Hepatocyte (in vitro differentiated cells): ENCODE measurements around the gene DUOXA2. TPM values are rescaled to one million over a fixed set of nuclear protein-coding genes. Genes with fewer than 3 reads are reported as not detected.

Source experiments
- DNase-seq: peaks from one replicate; pipeline ENCODE4 v3.0.0-alpha.2; 2016; ENCODE audit warnings: low spot score
- H2AFZ ChIP-seq: fragments of 200-600 bp; sonication (generic); 2 replicates; pipeline ENCODE4 v1.6.0; 2016; ENCODE audit warnings: antibody characterized with exemption, mild to moderate bottlenecking
- H3K27ac ChIP-seq: fragments of 200-600 bp; sonication (generic); 2 replicates; pipeline ENCODE4 v1.5.1; 2016; ENCODE audit warnings: mild to moderate bottlenecking
- H3K27me3 ChIP-seq: fragments of 200-600 bp; sonication (generic); 2 replicates; pipeline ENCODE4 v1.6.1; 2016
- H3K36me3 ChIP-seq: fragments of 200-600 bp; sonication (generic); replicated peaks from 2 replicates; pipeline ENCODE4 v1.5.1; 2016; ENCODE audit warnings: low read depth; ENCODE audit not compliant: insufficient read depth
- H3K4me1 ChIP-seq: fragments of 200-600 bp; sonication (generic); 2 replicates; pipeline ENCODE4 v1.5.1; 2016; ENCODE audit warnings: mild to moderate bottlenecking, moderate library complexity; ENCODE audit not compliant: insufficient read depth
- H3K4me2 ChIP-seq: fragments of 200-600 bp; sonication (generic); 2 replicates; pipeline ENCODE4 v1.6.0; 2016
- H3K4me3 ChIP-seq: fragments of 200-600 bp; sonication (generic); 2 replicates; pipeline ENCODE4 v1.5.1; 2016; ENCODE audit warnings: mild to moderate bottlenecking
- H3K79me2 ChIP-seq: fragments of 200-600 bp; sonication (generic); 2 replicates; pipeline ENCODE4 v1.6.0; 2017; ENCODE audit warnings: mild to moderate bottlenecking
- H3K9me2 ChIP-seq: fragments of 200-600 bp; sonication (generic); replicated peaks from 2 replicates; pipeline ENCODE4 v1.6.0; 2017; ENCODE audit warnings: mild to moderate bottlenecking; ENCODE audit not compliant: insufficient read depth
- H3K9me3 ChIP-seq: fragments of 200-600 bp; sonication (generic); 2 replicates; pipeline ENCODE4 v1.5.1; 2016; ENCODE audit warnings: low read depth, mild to moderate bottlenecking
- H4K20me1 ChIP-seq: fragments of 200-600 bp; sonication (generic); 2 replicates; pipeline ENCODE4 v1.6.0; 2016; ENCODE audit warnings: mild to moderate bottlenecking; ENCODE audit not compliant: insufficient read depth, poor library complexity, severe bottlenecking
- EZH2 ChIP-seq: fragments of 200-600 bp; sonication (generic); IDR thresholded peaks from 2 replicates; pipeline ENCODE4 v1.6.1; 2016; ENCODE audit warnings: antibody characterized with exemption, mild to moderate bottlenecking, borderline replicate concordance
- EZH2phosphoT487 ChIP-seq: fragments of 200-600 bp; sonication (generic); IDR thresholded peaks from one replicate; pipeline ENCODE4 v1.6.1; 2018; ENCODE audit warnings: antibody characterized with exemption, mild to moderate bottlenecking, low read depth, moderate library complexity; ENCODE audit not compliant: unreplicated experiment, severe bottlenecking
- WGBS: methylation state at CpG from one replicate; pipeline ENCODE4 v1.1.6; 2016; ENCODE audit warnings: low lambda C conversion rate; ENCODE audit errors: missing lambda C conversion rate; 5-methylcytosine and 5-hydroxymethylcytosine counted together
- polyA plus RNA-seq: library from polyadenylated mRNA; unstranded; fragments of >200 nt; fragmentation: Nextera tagmentation; extraction: Ambion mirVana; gene quantifications from 2 replicates; pipeline ENCODE4 v1.2.1, GENCODE V29; 2016
- total RNA-seq: library from RNA; depleted of rRNA; stranded (reverse); fragments of >200 nt; gene quantifications from 2 replicates; pipeline ENCODE4 v1.2.3, GENCODE V29; 2014
- TF ChIP-seq, protein P1 (sequence below): fragments of 200-600 bp; sonication (generic); IDR thresholded peaks from 2 replicates; pipeline ENCODE4 v1.5.1; 2016; ENCODE audit warnings: antibody characterized with exemption, mild to moderate bottlenecking; ENCODE audit not compliant: poor library complexity

The DUOXA2 gene
- total and polyA plus RNA-seq, 2 experiments from 2014 or later, result 13.8 to 35.8 TPM

DNA sequence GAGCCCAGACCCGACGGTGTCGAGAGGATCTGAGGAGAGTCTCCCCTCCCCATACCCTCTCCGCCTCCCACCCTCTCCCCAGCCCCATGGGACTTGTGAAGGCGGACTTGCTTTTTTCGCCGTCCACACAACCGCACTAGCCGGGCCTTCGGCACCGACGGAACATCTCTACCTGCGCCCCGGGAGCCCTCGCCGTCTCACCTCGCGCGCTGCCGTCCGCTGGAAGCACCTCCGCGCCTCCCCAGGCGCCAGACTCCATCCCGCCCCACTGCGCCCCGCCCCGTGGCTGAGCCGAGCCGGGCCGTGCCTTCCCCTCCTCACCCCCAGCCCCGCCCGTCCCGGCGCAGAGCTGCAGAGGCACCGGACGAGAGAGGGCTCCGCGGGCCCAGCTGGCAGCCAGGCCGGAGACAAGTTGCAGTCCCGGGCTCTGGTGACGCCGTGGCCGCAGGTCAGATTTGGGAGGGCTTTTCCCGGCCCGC is 15.6 kb downstream of the DUOXA2 start, which contains the start of the genes DUOX1 and DUOXA1:
DUOX1 (plus strand) TSS at position 344 of the 479 bp plus-strand sequence. CDS start 1,973 bp downstream, outside the sequence.
DUOXA1 (minus strand) TSS at position 229 of the 479 bp plus-strand sequence. CDS start 6,865 bp downstream, outside the sequence.
- Histone ChIP-seq H4K20me1 (no peaks in the 10 kb centered on the region), H3K36me3 (no peaks in the 10 kb centered on the region), H3K4me2 (peak within 1 kb of the TSS; percentile 87), H3K4me1 (peaks cover 17% of the 10 kb centered on the region), H3K9me3 (no peaks in the 10 kb centered on the region), H3K27me3 (peaks cover 60% of the 10 kb centered on the region), H3K9me2 (no peaks in the 10 kb centered on the region), H3K79me2 (no peaks in the 10 kb centered on the region), H2AFZ (peak within 1 kb of the TSS; percentile 81), H3K27ac (no peak within 1 kb of the TSS), H3K4me3 (peak within 1 kb of the TSS; percentile 23)
- TF ChIP-seq, protein P1, sequence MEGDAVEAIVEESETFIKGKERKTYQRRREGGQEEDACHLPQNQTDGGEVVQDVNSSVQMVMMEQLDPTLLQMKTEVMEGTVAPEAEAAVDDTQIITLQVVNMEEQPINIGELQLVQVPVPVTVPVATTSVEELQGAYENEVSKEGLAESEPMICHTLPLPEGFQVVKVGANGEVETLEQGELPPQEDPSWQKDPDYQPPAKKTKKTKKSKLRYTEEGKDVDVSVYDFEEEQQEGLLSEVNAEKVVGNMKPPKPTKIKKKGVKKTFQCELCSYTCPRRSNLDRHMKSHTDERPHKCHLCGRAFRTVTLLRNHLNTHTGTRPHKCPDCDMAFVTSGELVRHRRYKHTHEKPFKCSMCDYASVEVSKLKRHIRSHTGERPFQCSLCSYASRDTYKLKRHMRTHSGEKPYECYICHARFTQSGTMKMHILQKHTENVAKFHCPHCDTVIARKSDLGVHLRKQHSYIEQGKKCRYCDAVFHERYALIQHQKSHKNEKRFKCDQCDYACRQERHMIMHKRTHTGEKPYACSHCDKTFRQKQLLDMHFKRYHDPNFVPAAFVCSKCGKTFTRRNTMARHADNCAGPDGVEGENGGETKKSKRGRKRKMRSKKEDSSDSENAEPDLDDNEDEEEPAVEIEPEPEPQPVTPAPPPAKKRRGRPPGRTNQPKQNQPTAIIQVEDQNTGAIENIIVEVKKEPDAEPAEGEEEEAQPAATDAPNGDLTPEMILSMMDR, result no peak
- peak; percentile 30 for TF ChIP-seq EZH2
- TF ChIP-seq EZH2phosphoT487, result no peak
- DNase-seq, result peak; percentile 73
- 3% methylated on average over 11 of the region's 46 CpGs for WGBS

DNA sequence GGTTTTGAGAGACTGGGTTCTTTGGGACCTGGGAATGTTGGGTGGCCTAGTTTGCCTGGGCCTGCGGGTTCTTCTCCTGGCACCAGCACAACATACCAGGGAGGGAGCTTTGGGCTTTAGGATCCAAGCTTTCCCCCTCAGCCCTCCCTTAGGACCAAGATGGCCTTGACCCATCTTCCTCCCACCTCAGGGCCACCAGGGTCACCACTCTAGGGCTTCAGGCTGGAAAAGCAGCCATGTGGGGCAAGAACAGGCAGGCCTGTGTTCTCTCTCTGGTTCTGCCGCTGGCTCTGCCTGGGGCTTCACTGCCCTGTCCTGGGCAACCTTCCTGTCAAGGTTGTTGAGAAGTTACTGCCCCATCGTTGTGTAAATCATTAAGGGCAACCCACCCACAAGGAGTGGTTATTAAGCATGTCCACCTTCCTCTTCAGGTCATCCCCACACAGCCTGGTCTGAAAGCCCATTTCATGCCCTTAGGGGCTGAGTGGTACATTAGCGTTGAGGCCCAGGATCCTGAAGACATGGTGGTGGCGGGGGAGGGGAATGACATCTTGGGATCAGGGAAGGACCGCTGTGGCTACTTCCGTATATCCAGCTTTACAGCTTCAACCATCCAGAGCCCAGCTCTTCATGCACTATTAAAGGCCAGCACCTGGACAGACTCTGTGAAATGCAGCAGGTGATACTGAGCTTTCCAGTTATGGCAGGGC is 16.3 kb downstream of the DUOXA2 start:
- Histone ChIP-seq H3K27ac (no peak overlapping the region), H4K20me1 (no peaks in the 10 kb centered on the region), H3K36me3 (no peaks in the 10 kb centered on the region), H3K27me3 (peaks cover 57% of the 10 kb centered on the region), H3K4me1 (peaks cover 20% of the 10 kb centered on the region), H3K4me3 (no peak overlapping the region), H3K9me2 (no peaks in the 10 kb centered on the region), H3K79me2 (no peaks in the 10 kb centered on the region), H2AFZ (peak overlapping the region; percentile 81), H3K9me3 (no peaks in the 10 kb centered on the region), H3K4me2 (peak overlapping the region; percentile 87)
- DNase-seq, result no peak
- 88% methylated on average over 7 of the region's 7 CpGs for WGBS
- TF ChIP-seq, protein P1, result no peak
- TF ChIP-seq EZH2, result no peak
- no peak for TF ChIP-seq EZH2phosphoT487

DNA sequence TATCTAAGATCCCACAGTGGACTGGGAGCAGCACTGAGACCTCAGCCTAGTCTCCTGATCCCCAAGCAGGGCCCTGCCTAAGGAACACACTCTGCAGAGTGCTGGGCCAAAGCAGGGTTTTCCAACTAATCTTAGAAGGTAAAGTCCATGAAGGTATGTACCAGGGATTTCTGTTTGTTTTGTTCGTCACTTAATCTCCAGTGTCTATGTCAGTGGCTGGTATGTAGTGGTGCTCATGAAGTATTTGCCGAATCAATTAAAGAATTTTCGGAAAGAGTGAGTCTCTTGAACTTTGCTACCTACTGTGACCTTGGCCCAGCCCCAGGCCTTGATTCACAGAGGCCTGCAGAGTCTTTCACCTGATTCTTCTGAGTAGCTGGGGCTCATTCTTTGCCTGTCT is 17.4 kb downstream of the DUOXA2 start:
- Histone ChIP-seq H3K4me3 (no peak overlapping the region), H3K27me3 (peaks cover 55% of the 10 kb centered on the region), H3K9me2 (no peaks in the 10 kb centered on the region), H3K79me2 (no peaks in the 10 kb centered on the region), H3K4me1 (peaks cover 20% of the 10 kb centered on the region), H4K20me1 (no peaks in the 10 kb centered on the region), H3K4me2 (no peak overlapping the region), H2AFZ (no peak overlapping the region), H3K36me3 (no peaks in the 10 kb centered on the region), H3K27ac (peak overlapping the region; percentile 18), H3K9me3 (no peaks in the 10 kb centered on the region)
- WGBS, result 93% methylated on average over 3 of the region's 3 CpGs
- DNase-seq, result no peak
- no peak for TF ChIP-seq EZH2
- no peak for TF ChIP-seq EZH2phosphoT487
- TF ChIP-seq, protein P1, result no peak
